ENCODE results near the gene ZFHX3. TPM values are rescaled to one million over a fixed set of nuclear protein-coding genes. Genes with fewer than 3 reads are reported as not detected.

ZFHX3 gene
- total and polyA plus RNA-seq, 9 of the 15 experiments (the other 6 are each of a cell fraction or from before 2014, with no cell fraction given), result 0.01 to 0.23 (median 0.06) TPM; not detected in 4

GRCh38 chr16:72810480-72810879 is 237.4 kb downstream of the ZFHX3 start (continued):
- TF ChIP-seq NFATC3 (IDR thresholded peaks at IDR 0.05), result no peak
- no peak for TF ChIP-seq ZNF224 (CRISPR knock-in tag; IDR thresholded peaks at IDR 0.05)
- TF ChIP-seq CHD2 (IDR thresholded peaks at IDR 0.05; ENCODE audit: low read depth, low read length), result no peak
- no peak for TF ChIP-seq SAP30 (IDR thresholded peaks at IDR 0.05; ENCODE audit: borderline replicate concordance, insufficient read depth, low read depth, low read length, poor library complexity, severe bottlenecking)
- TF ChIP-seq ZNF263 (CRISPR knock-in tag; IDR thresholded peaks at IDR 0.05; ENCODE audit: borderline replicate concordance), result no peak

- no peak for FAIRE-seq
- Histone ChIP-seq H3K9me3 (replicated peaks; ENCODE audit: control insufficient read depth, insufficient read depth, low read depth, low read length) (no peaks in the 10 kb centered on the region), H3K9ac (ENCODE audit: insufficient read depth in 1 of 2, low read depth in 2 of 2, low read length in 2 of 2) (no peak overlapping the region), H3K27ac (ENCODE audit: extremely low read depth, low read depth, low read length) (no peak overlapping the region), H3K27me3 (ENCODE audit: control insufficient read depth in 2 of 2, insufficient read depth in 2 of 2, low read length in 2 of 2) (no peaks in the 10 kb centered on the region), H3K4me3 (no peak overlapping the region), H3K36me3 (ENCODE audit: control insufficient read depth, insufficient read depth, low read length) (no peaks in the 10 kb centered on the region), H3K79me2 (ENCODE audit: control insufficient read depth, insufficient read depth, low read length) (no peaks in the 10 kb centered on the region), H3K4me2 (ENCODE audit: insufficient read depth, low read length) (no peak overlapping the region), H3K4me1 (replicated peaks in 1 of 2; ENCODE audit: control insufficient read depth in 2 of 2, insufficient read depth in 2 of 2, low read length in 2 of 2) (peaks cover 0 to 5% of the 10 kb centered on the region in 2 experiments; a peak in 3 of 5 replicates), H4K20me1 (replicated peaks; ENCODE audit: control insufficient read depth, insufficient read depth, low read length) (no peaks in the 10 kb centered on the region; the same call in 1 of the 2 replicates), H2AFZ (ENCODE audit: low read depth, low read length) (no peak overlapping the region), H3K9me1 (ENCODE audit: control insufficient read depth, insufficient read depth, low read length) (no peaks in the 10 kb centered on the region)
- no peak for DNase-seq (ENCODE audit: extremely low read depth in 1 of 4, low spot score in 3 of 4)
- ChIA-PET CTCF (ENCODE audit: low intra/inter-chr PET ratio) (no interaction called here), POLR2A (interaction anchor here (0.9 kb wide), 1 partner anchor 9 kb away, joined by 3 read pairs; no protein-coding TSS in a partner anchor)
- in situ Hi-C loops (cut with MboI), result no loop called here
- WGBS (ENCODE audit: insufficient coverage, low coverage, missing lambda C conversion rate), result 1% methylated on average over 4 of the region's 4 CpGs
- no peak for ATAC-seq
- intact Hi-C loops (cut with micrococcal nuclease), result no loop called here
- TF ChIP-seq SRSF3 (IDR thresholded peaks at IDR 0.05; ENCODE audit: insufficient read depth, low read length) (no peak), NR0B1 (IDR thresholded peaks at IDR 0.05; ENCODE audit: partially characterized antibody) (no peak), CREM (IDR thresholded peaks at IDR 0.05; ENCODE audit: low read depth) (no peak), ZNF23 (CRISPR knock-in tag; IDR thresholded peaks at IDR 0.05) (no peak), ZNF639 (CRISPR knock-in tag; conservative IDR thresholded peaks at IDR 0.05 in 1 of 2, IDR thresholded peaks at IDR 0.05 in 1 of 2) (no peak), ZNF354B (CRISPR knock-in tag; IDR thresholded peaks at IDR 0.05) (no peak), ZNF696 (CRISPR knock-in tag; conservative IDR thresholded peaks at IDR 0.05) (no peak), ZNF398 (CRISPR knock-in tag; IDR thresholded peaks at IDR 0.05) (no peak)
- BruUV-seq (replicated peaks), result no TSS peak
Observed at GRCh38 chr16:72809446-72809845, 238.5 kb downstream of the ZFHX3 start.

Data from K562 (cell line).